GM21515 (cell line): ENCODE results near the gene KBTBD3.
"Not testable (repeated sequence)": the region's sequence is repeated elsewhere in the genome, so short reads cannot be mapped to it uniquely, and the experiment has no call there.

Experiments
- ATAC-seq: cut with Tn5 transposase; IDR thresholded peaks from one replicate; pipeline ENCODE4 v1.9.1; 2021; ENCODE audit not compliant: unreplicated experiment

The KBTBD3 gene

DNA sequence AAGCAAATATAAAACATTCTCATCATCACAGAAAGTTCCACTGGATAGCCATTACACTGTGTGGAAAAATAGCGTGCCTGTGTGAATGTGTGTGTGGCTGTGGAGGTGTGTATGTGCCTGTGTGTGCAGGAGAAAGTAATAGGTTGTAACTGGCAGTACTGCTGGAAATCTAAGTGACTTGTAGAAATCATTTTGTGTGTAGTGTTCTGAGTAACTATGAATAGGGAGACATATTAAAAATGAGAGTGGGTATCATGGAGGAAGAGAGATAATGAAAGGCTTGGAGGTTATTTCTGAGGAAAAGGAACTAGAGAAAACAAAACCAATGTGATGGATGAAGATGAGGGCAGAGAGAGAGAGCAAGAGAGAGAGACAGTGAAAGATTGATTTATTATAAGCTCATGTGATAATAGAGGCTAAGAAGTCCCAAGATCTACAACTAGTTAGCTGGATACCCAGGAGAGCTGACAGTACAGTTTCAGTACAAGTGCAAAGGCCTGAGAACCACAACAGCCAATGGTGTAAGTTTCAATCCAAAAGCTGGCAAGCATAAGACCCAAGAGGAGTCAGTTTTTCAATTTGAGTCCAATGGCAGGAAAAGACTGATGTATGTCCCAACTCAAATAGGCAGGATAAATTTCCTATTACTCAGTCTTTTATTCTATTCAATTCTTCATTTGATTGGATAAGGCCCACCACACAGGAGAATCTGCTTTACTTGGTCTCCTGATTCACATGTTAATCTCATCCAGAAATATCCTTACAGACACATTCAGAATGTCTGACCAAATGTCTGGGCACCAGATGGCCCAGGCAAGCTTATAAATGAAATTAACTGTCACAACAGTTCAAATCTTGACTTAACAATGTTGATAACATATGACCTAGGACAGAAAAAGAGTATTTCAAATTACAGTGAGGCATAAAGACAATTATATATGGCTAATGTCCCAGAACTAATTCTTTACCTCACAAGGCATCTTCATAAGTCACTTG lies 14.9 kb downstream of the KBTBD3 start:
- no peak for ATAC-seq

DNA sequence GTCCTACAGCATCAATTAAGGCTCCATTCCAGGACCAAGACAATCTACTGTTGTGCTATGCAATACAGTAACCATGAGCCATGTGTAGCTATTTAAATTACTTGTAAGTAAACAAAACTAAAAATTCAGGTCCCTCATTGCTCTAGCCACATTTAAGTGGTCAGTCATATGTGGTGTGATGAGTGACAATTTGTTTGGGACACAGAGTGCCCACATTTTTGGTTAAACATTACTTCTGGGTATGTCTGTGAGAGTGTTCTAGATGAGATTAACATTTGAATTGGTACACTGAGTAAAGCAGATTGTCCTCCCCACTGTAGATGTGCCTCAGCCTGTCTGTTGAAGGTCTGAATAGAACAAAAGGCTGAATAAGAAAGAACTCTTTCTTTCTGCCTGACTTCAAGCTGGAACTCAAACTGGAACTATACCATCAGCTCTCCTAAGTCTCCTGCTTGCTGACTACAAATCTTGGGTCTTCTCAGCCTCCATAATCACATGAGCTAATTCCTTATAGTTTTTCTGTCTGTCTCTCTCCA lies 15.8 kb downstream of the KBTBD3 start:
- no peak for ATAC-seq

DNA sequence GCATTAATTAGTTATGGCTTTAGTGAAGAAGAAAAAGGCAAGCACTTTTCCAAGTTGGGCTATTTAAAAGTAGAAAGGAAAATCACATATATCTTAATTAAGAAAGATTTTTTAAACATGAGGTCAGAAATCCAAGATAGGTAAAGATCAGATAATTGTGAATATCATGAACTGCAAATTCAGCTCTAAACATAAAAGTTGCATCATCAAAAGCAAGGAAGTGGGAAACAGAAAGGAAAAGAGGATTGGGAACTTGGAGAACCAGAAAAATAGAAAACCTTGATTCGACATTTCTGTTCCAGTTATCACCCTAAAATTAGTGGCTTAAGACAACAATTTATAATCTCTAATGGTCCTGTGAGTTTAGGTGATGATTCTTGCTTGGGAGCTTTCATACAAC lies 17.5 kb downstream of the KBTBD3 start:
- no peak for ATAC-seq

DNA sequence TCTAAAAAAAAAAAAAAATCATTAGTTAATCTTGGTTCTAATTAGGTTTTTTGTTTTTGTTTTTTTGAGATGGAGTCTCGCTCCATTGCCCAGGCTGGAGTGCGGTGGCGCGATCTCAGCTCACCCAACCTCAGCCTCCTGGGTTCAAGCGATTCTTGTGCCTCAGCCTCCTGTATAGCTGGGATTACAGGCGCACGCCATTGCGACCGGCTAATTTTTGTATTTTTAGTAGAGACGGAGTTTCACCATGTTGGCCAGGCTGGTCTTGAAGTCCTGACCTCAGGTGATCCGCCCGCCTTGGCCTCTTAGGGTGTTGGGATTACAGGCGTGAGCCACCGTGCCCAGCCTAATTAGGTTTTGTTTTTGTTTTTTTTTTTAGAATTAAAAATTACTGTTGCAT lies 18.8 kb downstream of the KBTBD3 start:
- not testable (repeated sequence) for ATAC-seq

DNA sequence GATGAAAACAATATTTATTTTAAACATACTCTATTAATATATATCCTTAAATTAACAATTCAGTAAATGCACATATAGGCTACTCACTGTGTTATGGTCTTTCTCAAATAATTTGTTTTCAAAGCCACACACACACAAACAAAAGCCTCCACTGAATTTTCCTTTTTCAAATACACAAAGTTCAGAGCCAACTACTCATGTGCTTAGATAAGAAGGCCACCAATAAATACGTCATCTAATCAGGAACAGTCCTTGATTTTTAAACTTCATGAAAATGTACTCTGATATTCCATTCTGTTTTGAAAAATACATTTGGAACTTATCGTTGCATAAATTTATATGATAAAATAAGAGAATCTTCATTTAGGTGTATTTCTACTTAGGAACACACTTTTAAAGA lies 26.0 kb downstream of the KBTBD3 start:
- no peak for ATAC-seq

DNA sequence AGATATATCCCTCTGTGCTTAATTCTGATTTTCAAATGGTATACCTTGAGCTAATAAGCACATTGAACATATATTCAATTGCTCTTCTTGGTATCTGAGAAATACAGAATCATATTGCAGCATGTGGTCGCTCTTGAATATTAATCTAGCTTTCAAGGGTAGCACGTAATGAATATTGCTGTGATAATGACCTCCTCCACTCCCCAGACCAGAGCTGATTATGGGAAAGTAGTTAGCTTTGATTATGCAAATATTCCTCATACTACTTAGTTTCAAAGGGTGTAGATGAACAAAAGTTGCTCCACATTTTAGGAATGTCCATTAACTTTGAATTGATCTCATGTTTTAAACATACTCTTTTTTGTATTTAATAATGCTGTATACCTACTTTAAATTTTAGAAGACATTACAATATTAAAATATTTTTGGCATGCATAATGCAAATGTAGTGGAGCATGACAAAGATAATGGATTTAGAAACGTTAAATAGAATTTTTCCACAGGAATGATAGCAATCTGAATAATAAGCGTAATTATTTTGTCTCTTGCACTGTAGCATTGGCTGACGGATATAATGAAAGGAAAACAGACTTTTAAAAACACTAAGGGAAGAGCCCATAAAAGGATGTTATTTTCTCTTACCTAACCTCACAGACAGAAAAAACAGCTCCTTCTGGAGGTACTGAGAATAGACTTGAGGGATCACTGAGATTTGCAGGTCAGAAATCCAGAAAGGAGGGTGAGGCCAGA lies 27.2 kb downstream of the KBTBD3 start:
- ATAC-seq, result no peak

DNA sequence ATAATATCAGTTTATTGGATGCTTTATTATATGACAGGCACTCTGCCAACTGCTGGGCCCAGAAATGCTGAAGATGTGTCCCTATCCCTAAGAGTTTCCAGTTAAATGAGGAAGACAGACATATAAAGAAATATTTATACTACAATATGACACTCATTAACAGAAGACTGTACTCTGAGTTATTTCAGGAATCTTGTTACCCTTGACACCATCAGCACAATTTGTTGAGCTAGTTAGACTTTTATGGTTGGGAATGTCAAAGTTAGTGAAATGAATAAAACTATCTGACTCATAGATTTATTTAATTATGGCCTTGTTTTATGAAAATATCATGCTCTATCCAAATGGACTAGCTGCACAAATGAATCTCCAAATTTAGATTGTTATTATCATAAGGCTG lies 29.5 kb downstream of the KBTBD3 start:
- no peak for ATAC-seq

DNA sequence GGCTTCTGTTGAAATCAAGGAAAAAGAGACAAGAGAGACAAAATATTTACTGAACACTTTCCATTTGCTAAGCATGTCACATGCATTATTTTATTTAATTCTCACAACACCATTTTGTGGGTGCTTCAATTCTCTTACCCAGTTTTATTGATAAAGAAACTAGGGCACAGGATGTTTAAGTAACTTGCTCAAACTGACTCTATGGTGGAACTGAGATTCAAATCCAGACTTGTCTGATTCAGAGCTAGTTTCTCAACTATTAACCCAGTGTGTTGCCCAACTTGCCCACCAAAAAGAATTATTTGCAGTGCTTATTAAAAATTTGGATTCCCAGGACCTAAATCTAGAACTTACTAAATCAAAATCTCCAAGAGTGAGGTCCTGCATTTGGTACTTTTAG lies 33.6 kb downstream of the KBTBD3 start:
- no peak for ATAC-seq

DNA sequence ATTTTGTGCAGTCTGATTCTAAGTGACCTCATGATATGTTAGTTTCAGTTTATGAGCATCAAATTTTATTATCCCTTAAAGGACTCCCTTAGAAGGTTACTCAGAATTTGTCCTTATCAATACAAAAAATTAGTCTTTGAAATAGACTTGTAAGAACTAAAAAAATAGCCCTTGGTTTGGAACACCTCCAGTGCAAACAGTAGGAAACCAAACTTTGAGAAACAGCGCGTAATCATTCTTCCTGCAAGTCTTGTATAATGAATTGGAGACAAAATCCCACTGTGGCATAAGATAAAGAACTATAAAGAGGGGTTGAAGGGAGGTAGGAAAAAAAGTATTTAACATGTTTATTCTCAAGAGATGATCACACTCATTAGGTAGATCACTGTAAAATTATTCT lies 44.3 kb downstream of the KBTBD3 start:
- no peak for ATAC-seq

DNA sequence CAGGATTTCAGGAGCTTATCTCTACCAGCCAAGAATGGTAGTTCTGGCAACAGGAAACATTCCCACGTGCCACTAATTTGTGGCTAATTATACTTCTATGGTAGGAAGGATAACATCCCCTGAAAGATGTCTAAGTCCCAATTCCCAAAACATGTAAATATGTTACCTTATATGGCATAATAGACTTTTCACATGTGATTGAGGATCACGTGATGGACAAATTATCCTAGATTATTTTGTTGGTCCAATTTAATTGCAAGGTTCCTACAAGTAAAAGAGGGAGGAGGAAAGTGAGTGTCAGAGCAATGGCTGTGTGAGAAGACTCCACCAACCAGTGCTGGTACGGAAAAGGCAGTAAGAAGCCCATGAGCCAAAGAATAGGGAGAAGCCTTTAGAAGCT lies 45.2 kb downstream of the KBTBD3 start:
- ATAC-seq, result no peak

DNA sequence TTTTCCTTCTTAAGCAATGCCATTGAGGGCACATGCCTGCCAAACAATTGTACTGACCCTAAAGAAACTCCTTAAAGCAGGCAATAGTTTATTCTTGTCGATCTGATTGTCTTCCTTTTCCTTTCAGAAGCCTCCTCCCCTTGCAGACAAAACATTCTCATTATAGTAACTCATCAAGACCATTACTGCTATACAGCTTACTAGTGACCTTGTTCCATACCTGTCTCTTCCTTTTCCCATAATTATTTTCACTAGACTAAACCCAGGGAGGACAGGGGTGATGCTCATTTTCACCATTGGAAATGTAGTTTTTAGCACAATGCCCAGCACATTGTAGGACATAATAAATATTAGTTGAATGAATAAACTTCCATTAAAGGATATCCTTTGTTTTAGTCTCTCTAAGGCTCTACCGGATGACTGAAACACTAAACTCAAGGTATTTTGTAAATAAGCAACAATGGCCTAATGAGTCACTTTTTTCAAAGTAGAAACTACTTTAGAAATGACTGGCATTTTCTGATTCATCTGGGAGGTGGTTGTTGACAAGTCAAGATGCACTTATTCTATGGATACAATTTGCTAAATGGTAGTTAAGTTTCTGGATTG lies 45.8 kb downstream of the KBTBD3 start:
- no peak for ATAC-seq

DNA sequence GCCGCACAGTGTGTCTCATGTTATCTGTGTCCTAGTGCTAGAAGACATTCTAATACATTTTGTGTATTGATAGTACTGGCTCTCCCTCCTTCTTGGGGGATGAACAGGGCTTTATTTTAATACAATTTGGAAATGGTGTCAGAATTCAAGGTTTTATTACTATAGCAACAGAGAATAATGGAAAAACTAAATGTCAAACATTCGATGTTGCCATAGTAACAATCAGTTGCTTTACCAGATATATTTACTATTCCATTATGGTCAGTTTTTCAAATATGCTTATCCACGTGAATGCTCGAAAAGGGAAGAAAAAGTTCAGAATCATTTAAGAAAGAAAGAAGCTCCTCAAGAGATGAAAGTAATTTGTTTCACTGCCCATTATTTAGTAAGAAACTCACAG lies 46.5 kb downstream of the KBTBD3 start:
- ATAC-seq, result no peak

DNA sequence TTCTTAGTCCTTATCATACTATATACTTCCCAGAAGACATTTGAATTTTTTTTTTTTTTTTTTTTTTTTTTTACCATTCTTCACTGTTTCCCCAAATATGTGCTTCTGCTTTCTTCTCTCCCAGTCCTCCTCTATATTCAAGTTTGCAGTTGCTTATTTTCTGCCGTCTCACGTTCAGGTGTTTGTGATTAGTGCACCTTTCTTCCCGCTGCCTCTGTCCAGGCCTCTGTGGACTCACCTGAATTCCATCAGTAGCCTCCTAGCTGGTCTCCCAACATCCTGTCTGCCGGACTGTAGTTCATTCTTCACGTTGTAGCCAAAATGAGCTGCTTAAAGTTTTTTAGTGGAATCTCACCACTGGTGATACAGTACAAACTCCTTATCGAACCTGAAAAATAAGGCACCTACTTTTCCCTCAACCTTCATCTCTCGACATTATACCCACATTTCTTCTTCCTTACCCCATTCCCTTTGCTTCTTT lies 54.3 kb downstream of the KBTBD3 start:
- no peak for ATAC-seq

DNA sequence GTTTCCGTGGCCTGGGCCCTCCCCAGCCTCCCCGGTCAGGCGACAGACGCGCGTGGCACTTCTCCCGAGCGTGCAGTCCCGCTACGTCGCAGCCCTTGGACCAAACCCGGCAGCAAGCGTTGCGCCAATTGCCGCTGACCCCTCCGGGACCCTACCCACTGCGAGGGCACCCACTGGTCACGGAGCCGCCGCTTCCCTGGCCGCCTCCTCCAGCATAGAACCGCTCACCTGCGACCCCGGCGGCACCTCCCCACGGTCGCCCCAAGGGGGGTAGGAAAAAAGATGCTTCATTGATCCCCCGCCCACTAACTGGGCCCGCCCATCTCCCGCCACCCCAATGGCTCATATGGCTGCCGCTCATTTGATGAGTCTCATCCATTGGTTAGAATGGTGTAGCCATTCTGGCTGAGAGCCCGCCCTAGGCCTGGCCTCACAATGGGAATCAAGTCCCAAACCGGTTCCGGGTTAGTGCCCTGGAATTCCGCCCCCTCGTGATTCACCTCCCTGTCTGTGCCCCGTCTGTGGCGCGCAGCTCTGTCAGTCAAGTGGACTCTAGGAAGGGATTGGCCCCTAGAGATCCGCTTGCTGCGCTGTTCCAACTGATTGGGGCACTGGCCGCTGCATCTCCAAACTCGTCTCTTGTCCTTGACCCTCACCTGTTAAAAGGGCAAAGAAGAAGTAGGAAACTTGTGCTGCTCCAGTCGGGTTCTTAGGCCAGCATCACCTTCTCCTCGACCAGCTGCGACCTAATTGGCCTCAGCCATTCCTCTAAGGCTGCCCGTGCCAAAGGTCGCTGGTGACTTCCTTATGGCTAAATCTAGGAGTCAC lies 55.0 kb downstream of the KBTBD3 start, which contains the start of gene MSANTD4:
MSANTD4 (minus strand) TSS at position 274 of the 828 bp plus-strand sequence. CDS start 11,323 bp downstream, outside the sequence.
- peak; percentile 99 for ATAC-seq

DNA sequence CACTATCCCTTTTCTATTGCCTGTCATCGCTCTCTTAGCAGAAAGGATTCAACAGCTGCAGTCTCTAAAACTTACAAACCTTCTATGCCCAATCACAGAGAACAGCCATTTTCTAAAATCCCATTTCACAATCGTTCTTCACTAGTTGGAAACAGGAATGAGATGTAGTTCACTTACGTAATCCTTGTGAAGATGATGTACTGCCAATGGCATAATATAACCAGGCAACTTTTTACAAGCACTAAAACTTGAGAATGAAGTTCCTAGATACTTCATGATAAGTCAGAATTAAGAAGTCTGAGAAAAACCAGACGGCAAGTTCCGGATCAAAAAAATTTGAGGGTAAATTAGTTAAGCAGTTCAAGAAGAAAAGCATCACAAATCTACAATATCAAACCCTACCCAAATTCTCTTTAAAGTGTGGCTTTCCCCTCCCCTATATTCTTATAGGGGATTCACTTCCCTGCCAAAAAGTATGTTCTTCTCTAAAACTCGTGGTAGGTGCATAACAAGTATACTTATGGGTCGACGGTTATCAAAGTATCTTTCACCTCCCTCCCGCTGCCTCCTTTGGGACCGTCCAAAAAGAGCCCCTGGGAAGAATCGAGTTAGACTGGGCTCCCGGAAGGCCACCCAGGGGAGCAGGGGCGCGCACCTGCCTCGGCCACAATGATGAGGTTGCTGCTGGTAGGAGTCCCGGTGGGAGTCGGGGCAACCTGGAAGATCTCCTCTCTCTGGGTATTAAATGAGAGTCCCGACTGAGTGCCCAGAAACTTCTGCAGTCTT lies 55.8 kb downstream of the KBTBD3 start:
- peak; percentile 10 for ATAC-seq

DNA sequence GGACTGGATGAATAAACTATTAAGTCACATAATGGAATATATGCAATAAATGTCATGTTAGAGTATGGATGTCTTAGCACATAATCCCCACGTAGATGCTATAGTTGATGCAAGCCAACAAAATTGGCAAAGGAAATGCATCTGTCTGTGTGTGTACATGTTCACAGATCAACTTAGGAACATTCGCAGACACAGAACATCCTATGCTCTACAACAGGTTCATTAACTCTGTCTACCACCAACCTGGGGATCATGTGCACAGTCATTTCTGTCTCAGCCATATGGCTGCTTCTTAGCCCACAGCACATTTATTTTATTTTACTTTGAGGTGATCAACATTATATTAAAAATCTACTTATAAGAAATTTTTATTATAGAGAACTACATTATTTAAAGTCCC lies 60.1 kb downstream of the KBTBD3 start:
- no peak for ATAC-seq

DNA sequence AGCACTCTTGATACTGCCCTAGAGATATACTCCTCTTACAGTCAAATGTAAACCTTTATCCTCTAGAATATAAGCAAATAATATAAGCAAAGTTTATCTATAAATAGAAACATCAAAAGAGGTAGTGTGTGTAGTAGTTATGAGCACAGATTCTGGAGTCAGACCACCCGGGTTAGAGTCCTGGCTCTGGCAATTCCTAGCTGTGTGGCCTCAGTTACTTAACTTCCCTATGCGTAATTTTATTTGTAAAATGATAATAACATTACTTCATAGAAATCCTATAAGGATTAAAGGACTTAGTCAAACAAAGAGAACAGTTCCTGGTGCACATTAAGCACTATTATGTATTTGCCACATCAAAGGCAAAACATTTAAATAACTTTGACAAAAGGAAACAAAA lies 62.1 kb downstream of the KBTBD3 start:
- no peak for ATAC-seq

DNA sequence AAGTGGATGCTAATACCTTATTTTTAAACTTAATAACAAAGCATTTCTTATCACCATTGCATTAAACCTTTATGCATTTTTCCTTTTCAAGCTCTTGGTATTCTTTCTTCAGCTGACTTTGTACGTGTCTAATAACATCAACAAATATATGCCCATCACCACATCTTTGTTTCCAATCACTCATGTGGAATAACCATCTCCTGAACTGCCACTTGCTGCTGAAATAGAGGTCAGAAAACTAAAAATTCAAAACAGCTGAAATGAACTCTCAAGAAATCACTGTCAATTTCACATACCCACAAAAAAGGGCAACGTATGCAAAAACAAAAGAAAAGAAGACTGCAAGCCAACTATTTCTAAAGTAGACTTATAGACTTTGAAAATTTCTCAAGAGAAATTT lies 62.5 kb downstream of the KBTBD3 start:
- no peak for ATAC-seq

DNA sequence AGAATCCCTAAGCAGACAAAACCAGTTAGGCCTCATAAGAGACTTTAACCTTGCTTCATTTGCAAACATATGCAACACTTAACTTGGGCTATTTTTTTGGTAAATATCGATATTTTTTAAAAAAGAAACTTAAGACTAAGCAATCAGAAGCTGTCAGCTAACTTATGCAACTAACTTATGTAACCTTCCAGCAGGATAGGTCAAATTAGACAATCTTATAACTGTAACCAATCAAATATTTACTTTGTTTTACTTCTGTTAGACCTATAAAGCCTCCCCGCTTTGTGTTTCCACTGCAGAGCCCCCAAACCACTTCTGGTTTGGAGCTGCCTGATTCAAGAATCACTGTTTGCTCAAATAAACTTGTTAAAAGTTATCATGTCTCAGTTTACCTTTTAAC lies 63.1 kb downstream of the KBTBD3 start:
- ATAC-seq, result no peak
